GM21786 (cell line): ENCODE results near the gene PRKCA.
"Not testable (repeated sequence)": the region's sequence is repeated elsewhere in the genome, so short reads cannot be mapped to it uniquely, and the experiment has no call there.

ENCODE experiments used
- ATAC-seq: cut with Tn5 transposase; IDR thresholded peaks from one replicate; pipeline ENCODE4 v1.9.1; 2021; ENCODE audit not compliant: unreplicated experiment

Gene PRKCA

DNA sequence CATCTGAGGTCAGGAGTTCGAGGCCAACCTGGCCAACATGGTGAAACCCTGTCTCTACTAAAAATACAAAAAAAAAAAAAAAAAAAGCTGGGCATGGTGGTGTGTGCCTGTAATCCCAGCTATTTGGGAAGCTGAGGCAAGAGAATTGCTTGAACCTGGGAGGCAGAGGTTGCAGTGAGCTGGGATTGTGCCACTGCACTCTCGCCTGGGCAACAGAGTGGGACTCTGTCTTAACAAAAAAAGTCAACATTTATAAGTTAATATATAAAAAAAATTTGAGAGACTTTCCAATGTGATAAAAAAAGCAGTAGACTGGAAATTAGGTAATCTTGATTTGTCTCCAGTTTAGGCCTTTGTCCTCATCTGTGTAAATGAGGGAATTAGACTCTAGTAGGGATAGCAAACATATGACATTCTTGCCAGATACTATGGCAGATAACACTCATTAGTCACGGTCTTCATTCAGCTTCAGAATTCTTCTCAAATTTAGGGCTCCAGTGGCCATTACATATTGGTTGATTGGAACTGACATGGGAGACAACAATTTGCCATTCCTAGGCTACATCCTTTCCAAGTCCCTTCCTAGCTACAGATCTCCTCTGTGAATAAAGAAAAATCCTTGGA is 22.1 kb downstream of the PRKCA start:
- ATAC-seq: not testable (repeated sequence)

DNA sequence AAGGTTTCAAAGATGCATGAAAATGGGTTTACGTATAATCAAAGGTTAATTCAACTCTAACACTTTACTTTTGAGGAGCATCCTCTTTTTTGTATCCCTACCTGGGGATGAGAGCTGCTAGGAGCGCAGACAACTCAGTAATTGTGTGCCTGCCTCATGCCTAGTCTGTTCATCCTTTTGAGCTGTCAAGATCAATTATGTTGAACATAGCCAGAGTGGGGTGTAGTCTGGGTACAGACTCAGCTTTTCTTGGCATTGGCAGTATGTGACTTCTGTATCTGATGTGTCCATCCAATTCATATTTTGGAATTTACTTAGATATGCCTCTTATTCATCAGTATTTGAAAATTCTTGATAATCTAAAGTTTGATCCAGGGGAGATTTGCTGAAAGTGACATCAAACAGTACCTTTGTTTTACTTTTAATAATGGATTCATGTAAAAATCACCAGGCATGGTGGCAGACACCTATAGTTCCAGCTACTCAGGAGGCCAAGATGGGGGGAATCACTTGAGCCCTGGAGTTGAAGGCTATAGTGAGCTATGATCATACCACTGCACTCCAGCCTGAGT is 24.1 kb downstream of the PRKCA start:
- ATAC-seq: no peak

DNA sequence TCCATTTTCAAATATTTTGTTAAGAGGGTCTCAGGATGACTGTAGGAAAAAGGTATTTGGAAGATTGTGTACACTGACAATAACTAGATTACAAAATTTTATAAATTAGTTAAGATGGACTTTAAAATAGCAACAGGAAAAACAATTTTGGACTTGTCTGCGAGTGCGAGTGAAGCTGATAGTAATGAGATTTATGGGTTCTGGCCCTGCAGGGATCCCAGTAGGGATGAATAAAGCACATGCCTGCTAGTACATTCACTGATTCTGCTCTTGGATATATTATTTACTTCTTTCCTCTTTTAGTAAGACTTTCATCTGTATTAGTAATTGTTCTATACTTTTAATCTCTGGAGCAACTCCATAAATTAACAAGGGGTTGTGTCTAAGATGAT is 28.2 kb downstream of the PRKCA start:
- no peak for ATAC-seq

DNA sequence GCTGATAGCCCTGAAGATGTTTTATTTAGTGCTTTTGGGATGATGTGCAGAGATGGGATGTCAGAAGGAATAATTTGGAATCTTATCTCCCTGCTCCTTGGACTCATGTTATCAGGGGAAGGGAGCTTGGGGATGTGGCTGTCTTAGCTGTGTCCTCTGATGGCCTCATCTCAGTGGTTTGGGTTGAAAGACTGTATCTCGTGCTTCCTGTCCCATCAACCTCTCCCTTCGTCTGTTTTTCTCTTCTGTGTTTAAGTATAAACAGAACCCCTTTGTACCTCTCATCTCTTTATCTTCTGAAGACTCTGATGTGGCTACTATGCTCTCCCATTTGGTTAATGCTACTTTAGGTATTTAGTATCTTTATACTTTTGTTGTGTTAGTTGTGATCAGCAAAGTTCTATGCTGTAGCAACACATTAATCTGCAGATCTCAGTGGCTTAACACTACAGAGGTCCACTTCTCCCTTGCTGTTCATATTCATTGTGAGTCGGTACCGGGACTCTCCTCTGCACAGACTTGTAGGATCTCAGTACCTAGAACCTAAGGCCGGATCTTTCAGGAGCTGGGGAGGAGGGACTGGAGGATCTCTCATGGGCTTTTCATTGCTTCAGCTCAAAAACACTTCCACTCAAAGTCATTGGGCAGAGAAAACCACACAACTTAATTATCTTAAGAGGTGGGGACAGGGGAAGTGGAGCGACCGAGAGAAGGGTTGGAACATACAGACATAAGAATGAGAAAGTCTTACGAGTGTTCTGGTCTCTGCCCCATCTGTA is 28.8 kb downstream of the PRKCA start:
- ATAC-seq: no peak

DNA sequence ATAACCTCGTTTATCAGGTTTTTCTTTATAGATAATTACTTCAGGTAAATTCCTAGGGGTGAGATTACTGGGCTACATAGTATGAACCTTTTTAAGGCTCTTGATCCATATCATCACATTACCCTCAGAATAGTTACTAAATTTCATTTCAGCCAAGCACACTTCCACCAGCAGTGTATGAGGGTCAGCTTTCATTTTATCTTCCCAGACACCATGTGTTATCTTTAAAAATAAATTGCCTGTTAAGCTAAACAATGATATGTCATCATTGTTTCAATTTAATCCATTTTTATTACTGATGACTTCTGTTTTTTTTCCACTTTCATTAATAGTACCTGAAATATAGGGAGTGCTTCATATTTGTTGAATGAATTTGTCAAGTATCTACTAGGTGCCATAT is 33.4 kb downstream of the PRKCA start:
- ATAC-seq: no peak

DNA sequence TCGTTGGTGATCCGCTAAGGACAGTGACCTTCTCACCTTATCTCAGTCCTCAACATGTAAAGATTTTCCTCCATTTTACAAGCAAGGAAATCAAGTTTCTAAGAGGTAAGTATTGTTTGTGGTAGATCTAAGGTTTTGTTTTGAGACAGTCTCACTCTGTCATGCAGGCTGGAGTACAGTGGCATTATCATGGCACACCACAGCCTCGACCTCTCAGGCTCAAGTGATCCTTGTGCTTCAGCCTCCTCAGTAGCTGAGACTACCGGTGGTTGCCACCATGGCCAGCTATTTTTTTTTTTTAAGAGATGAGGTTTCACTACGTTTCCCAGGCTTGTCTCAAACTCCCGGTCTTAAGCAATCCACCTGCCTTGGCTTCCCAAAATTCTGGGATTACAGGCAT is 34.9 kb downstream of the PRKCA start:
- no peak for ATAC-seq

DNA sequence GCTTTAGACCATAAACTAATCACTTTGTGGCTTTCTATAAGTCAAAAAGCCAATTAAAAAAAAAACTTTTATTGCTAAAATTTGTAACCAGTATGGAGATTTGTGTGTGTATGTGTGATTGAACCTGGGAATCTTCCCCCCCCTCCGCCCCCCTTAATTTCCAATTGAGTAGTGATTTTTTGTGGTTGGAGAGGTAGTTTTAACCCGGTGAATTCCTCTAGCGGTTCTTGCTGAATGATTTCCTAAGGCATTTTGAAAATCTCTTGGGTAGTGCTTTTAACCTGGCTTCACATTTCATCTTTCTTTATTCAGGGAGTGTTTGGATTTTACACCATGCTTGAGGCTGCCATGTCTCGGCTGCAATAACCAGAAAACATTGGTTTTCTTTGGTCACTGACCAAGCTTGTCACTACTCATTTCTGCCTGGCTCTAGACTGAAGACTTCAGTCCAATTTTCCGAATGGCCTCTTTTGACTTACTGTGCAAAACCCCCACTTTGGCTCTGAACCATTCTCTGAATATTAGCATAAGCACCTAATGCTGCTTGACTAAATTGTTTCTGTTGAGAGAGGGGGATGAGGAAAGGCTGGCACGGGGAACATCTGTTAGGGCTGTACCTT is 35.6 kb downstream of the PRKCA start:
- no peak for ATAC-seq

DNA sequence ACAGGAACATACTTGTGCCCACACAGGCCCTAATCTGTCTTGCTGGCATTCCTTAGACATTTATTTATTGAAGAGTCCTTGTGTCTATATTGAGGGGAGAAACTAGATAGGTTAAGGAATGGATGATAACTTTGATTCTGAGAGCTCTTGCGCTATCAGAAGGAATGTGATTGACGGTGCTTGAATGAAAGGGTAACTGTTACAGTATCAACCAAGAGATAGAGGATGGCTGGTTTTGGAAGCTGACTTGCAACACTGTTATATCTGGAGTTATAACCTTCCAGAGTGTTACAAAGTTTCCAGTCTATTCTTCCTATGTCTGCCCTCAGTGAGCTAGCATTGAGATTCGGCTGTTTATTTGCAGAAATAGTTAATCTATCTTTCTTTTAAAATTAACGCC is 36.5 kb downstream of the PRKCA start:
- no peak for ATAC-seq

DNA sequence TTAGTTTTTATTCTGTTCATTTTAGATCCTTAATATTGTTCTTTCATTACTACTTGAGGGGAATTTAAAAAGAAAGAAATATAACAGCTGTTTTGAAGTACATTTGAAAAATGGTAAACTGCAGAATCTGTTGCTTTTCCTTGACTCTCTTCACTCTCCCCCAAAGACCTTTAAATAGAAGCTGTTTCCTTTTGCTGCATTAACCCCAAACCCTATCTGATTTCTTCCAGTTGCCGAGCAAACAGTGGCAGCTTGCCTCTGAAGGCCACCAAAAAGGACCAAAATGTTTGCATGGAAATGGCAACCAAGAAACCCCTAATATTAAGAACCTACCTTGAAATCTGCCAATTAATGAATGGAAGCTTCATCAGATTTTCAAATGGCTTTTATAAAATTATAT is 37.1 kb downstream of the PRKCA start:
- ATAC-seq: no peak

DNA sequence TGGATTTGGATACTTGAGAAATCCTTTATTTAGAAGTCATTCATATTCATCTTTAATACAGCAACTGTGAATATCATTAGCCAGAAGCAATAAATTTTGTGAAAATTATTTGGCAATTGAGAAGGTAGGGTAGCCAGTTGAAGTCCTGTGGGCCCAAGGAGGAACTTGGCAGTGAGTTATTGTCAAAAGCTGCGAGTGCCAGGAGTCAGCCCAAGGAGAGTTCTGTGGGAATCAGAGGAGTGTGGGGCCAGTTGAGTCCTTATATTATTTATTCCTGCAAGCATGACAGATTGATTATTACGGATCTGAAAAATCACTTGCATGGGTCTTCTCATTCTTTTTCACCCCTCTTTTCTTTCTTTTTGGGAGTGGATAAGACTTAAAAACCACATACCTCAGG is 38.3 kb downstream of the PRKCA start:
- ATAC-seq: no peak

DNA sequence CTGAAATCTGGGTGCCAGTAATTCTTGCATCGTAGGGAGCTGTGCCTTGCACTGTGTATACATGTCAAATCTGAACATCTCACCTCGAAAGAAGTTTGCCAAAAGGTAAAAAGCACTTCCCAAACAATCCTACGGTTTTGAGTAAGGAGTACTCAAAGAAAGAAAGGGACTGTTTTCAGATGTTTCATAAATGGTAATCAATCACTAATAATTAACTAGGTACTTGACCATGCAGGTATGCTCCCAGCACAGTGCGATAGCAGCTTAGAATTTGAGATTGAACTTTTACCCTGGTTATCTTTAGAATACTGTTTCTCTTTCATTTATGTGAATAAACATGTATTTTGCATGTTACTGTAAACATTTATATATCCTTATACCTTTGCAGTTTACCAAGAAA is 39.0 kb downstream of the PRKCA start:
- no peak for ATAC-seq

DNA sequence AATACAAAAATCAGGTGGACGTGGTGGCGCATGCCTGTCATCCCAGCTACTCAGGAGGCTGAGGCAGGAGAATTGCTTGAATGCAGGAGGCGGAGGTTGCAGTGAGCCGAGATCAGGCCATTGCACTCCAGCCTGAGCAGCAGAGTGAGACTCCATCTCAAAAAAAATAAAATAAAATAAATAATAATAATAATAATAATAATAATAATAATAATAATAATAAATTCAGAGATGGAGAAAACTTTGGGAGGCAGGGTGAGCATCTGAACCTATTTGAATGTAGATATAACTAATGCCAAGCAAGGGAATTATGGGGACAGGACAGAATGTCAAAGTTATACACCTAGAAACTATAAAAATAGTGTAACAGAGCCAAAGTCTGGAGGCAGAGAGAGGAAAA is 39.9 kb downstream of the PRKCA start:
- not testable (repeated sequence) for ATAC-seq

DNA sequence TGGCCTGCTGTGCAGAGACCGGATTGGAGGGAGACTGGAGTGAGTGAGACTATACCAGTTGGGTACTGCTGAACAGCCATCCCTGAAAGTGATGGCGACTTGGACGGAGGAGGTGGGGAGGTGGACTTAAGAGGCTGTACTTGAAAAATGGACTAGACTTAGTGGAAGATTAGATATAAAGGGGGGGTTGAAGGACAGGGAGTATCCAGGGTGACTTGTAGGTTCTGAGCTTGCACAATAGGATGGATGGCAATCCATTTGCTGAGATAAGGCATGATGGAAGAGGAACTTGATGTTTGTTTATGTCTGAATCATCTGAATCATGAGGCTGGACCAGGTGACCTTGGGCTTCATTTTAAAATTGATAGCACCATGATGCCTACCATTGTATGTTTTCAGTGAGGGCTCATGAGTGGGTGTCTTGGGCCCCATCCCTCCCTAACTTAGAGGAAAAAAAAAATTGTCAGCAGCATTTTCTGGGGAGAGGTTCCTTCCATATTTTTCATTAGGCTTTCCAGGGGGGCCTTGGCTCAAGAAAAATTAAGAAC is 41.2 kb downstream of the PRKCA start:
- no peak for ATAC-seq

DNA sequence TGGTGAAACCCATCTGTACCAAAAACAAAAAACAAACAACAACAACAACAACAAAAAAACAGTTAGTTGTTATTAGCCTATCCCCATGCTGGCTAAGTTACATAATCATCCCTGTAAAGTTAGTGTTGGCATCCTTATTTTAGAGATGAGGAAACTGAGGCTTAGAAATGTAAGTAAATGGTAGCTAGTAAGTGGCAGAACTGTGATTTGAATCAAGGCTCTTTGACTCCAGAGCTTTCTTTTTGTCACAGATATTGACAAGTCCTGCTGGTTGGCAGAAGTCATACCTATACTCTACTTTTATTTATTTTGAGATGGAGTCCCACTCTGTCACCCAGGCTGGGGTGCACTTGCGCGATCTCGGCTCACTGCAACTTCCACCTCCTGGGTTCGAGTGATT is 42.1 kb downstream of the PRKCA start:
- no peak for ATAC-seq

DNA sequence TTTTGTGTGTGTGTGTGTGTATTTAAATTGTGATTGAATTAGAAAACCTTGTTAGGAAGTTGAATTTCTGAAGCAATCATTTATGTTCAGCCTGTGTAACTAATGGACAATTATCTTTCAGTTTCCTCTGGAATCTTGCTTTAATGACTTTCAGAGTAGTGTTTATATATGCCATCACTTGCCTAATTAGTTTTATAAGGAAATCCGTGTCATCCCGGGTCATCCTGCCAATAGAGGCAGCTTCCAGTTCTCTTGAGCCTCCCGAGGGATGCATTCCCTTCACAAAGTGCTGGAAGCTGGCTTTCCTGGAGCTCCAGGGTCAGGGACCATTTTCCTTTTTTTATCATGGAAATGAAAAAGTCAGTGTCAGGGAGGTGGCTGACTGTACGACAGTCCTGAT is 42.9 kb downstream of the PRKCA start:
- ATAC-seq: no peak

DNA sequence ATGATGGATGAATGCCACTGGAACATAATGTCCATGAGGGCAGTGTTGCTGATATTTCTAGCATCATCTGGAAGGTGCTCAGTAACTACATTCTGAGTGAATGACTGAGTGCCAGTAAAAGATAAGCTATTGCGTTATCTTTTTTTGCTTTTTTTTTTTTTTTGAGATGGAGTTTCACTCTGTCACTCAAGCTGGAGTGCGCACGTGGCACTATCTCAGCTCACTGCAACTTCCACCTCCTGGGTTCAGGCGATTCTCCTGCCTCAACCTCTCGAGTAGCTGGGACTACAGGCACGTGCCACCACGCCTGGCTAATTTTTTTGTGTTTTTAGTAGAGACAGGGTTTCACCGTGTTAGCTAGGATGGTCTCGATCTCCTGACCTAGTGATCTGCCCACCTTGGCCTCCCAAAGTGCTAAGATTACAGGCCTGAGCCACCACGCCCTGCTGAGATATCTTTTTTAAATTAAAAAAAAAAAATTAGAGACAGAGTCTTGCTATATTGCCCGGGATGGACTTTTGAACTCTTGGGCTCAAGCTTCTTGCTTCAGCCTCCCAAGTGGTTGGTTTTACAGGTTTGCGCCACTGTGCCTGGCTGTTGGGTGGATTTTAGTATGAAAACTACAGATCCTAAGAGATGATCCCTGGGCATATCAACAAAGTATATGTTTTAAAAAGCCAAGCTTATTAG is 43.7 kb downstream of the PRKCA start:
- not testable (repeated sequence) for ATAC-seq

DNA sequence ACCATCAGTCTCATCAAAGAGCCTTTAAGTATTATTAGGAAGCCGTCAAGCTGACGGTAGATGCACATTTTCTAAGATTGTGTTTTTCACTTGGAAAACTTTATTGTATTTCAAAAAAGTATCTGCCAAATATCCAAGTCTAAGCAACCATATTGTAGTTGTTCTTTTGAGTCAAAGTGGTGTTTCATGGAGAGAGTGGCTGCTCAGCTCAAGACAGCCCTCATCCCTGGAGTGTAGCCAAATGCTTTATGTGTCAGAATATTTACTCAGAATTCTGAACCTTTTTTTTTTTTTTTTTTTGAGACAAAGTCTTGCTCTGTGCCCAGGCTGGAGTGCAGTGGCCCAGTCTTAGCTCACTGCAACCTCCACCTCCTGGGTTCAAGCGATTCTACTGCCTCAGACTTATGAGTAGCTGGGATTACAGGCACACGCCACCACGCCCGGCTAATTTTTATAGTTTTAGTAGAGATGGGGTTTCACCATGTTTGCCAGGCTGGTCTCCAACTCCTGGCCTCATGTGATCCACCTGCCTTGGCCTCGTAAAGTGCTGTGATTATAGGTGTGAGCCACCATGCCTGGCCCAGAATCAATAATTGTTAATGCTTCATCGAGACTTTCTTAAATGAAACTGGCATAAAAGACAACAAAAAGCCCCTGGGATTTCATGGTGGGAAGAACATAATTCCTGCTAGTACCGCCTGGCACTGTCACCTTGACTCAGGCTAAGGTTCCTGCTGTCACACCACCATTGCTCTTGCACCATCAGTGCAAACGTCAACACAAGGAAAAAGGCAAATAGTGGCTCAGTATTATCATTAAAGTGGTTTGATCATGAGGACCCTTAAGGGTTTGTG is 45.5 kb downstream of the PRKCA start:
- ATAC-seq: no peak

DNA sequence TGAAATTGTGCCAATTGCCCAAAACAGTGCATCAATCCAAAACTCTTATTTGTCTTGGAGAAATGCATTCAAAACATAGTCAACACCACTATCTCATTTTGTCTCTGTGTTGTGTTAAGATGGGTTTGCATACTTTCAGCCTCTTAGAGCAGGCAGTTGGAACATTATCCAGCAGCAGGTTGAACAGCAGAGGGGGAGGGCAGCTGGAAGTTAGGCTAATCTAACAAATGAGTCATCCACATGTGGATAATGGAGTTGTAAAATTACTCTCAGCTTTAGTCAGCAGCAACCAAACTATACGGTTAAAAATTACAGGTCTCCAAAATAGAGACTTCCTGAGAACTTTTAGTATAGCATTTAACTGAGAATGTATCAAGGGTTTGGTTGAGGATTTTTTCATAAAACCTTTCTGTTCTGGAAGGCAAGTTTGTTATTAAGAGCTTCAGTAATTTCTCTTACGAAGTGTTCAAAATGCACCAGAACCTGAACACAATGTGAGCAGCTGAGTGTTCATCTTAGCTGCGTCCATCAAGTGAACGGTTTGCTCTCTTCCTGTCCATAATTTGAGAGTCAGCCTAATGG is 46.3 kb downstream of the PRKCA start:
- ATAC-seq: no peak

DNA sequence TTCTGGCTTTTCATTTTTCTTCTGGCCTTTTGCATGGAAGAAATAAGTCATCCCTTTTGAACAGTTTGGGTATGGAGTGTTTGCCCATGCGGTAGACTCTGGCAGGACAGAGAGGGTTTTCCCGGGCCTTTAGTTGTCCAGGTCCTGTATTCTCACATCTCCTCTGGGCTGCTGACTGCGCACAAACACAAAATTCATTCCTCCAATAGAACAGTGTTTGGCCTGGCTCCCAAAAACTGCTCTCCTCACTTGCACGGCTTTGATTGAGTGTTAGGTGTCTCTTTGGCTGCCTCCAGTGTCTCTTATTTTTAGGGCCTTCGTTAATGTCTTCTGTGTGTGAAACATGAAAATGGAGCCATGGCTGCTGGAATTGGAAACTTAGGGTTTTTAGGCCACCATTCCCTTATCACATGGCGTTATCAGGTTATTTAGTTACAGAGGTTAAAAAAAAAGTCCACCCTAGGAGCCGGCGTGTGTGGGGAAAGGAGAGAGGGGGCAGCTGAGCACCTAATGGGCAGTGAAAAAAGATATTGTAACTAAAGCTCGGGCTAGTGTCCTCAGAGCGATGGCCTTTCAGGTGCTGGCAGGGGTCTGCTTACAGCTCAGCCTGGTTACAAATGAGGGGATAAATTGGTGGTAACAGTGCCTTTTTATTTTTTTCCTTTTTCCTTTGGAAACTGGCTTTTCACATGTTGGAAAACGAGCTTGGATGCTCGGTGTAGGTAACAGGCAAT is 47.3 kb downstream of the PRKCA start:
- ATAC-seq: no peak
